BLaER1 (cell line): ENCODE results near the gene NOD1.

ENCODE experiments used
- H3K27ac ChIP-seq: shearing (Covaris generic); formaldehyde crosslinking; 2 replicates; pipeline ENCODE4 v1.8.1; 2022
- H3K27me3 ChIP-seq: shearing (Covaris generic); formaldehyde crosslinking; 2 replicates; pipeline ENCODE4 v1.8.1; 2022
- H3K36me3 ChIP-seq: shearing (Covaris generic); formaldehyde crosslinking; 2 replicates; pipeline ENCODE4 v1.8.1; 2022
- H3K4me1 ChIP-seq: shearing (Covaris generic); formaldehyde crosslinking; 2 replicates; pipeline ENCODE4 v1.8.1; 2022
- H3K4me2 ChIP-seq: shearing (Covaris generic); formaldehyde crosslinking; 2 replicates; pipeline ENCODE4 v1.8.1; 2022
- H3K4me3 ChIP-seq: shearing (Covaris generic); formaldehyde crosslinking; 2 replicates; pipeline ENCODE4 v1.8.1; 2022
- H3K9ac ChIP-seq: shearing (Covaris generic); formaldehyde crosslinking; 2 replicates; pipeline ENCODE4 v1.8.1; 2022
- H3K9me3 ChIP-seq: shearing (Covaris generic); formaldehyde crosslinking; 2 replicates; pipeline ENCODE4 v1.8.1; 2022
- H4K20me1 ChIP-seq: shearing (Covaris generic); formaldehyde crosslinking; 2 replicates; pipeline ENCODE4 v1.8.1; 2022
- Cebpa-rat ChIP-seq: shearing (Covaris generic); IDR thresholded peaks from 2 replicates; pipeline ENCODE4 v1.8.1; 2022

The NOD1 gene

DNA sequence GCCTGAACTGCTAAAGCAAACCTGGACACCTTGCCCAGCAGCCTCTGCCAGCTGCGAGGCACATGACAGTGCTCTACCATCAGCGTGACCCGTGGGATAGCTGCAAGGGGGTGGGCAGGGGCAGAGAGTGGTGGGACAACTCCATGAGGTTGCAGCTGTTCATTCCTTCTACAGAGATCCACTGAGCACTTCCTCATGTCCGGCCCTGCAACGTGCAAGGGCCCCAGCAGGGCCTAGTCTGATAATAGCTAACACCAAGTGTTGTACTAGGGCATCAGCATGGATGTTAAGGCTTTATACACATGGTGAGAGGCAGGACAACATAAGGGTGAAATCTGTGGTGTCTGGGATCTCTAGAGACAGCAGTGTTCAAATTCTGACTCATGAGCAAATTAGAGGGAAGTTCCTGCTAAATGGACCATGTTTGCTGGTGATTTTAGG, 14.3 kb downstream of the NOD1 start:
- H3K27ac ChIP-seq = no peak overlapping the region; the same call in 1 of the 2 replicates
- H3K27me3 ChIP-seq = no peaks in the 10 kb centered on the region
- 0 out of 2 replicates have a peak overlapping the region, but pooled peaks have one; percentile 24 for H3K4me3 ChIP-seq
- peaks cover 96% of the 10 kb centered on the region for H3K4me1 ChIP-seq
- H3K36me3 ChIP-seq = no peaks in the 10 kb centered on the region
- H3K9ac ChIP-seq = peak overlapping the region; percentile 36; the same call in 1 of the 2 replicates
- TF ChIP-seq Cebpa-rat = no peak
- H3K4me2 ChIP-seq = peak overlapping the region; percentile 94
- no peaks in the 10 kb centered on the region for H3K9me3 ChIP-seq
- peaks cover 72% of the 10 kb centered on the region for H4K20me1 ChIP-seq

DNA sequence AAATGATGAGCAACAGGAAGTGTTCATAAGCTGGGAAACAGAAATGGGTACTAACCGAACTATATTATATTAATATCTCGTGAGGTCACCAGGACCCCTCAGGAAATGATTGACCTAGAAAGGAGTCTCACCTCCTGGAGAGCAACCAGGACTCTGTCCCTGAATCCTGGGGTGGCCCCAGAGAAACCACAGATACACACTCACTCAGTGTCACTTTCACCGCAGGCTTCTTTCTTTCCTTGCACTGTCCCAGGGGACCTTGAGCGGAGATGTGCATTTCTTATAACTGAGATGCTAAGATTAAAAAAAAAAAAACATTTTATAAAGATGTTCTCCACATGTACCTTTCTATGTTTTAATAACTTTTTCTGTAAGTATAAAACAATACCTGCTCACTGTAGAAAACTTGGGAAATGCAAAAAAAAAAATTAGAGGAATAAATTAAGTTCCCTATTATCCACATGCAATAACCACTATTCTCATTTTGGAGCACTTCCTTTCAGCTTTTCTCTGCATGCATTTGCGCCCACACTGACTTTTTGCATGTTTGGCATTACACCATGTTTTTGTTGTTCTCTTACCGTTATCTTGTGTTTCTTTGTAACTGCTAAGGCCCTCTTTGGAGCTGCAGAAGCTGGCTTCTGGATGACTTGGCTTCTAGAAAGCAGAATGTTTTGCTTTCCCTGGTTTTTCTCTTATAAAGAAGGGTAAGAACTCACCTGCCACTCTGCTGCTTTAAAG, 15.0 kb downstream of the NOD1 start:
- H3K36me3 ChIP-seq = no peaks in the 10 kb centered on the region
- H3K4me1 ChIP-seq = peaks cover 96% of the 10 kb centered on the region
- peaks cover 71% of the 10 kb centered on the region for H4K20me1 ChIP-seq
- no peak overlapping the region; the same call in 1 of the 2 replicates for H3K27ac ChIP-seq
- peak overlapping the region; percentile 36; the same call in 1 of the 2 replicates for H3K9ac ChIP-seq
- H3K4me2 ChIP-seq = peak overlapping the region; percentile 94
- TF ChIP-seq Cebpa-rat = no peak
- H3K4me3 ChIP-seq = 0 out of 2 replicates have a peak overlapping the region, but pooled peaks have one; percentile 24
- H3K9me3 ChIP-seq = no peaks in the 10 kb centered on the region
- H3K27me3 ChIP-seq = no peaks in the 10 kb centered on the region

DNA sequence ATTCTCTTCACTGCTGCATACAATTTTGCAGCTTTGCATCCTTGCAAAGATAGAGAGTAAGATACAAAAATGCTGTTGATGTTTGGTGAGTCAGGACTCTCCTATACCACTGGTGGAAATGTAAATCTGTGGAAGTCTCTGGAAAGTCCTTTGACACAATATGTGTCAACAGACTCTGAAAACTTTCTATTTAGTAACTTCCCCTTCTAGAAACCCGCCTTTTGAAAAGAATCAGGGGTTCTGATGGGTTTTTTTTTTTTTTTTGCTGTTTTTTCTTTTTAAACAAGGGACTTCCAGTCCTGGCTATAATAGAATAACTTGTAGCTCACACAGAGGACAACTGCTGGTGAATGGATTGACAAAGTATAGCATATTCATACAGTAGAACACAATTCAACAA, 16.4 kb downstream of the NOD1 start:
- peaks cover 87% of the 10 kb centered on the region for H3K4me1 ChIP-seq
- TF ChIP-seq Cebpa-rat = no peak
- no peaks in the 10 kb centered on the region for H3K9me3 ChIP-seq
- peak overlapping the region; percentile 94 for H3K4me2 ChIP-seq
- H3K27me3 ChIP-seq = no peaks in the 10 kb centered on the region
- H3K9ac ChIP-seq = no peak overlapping the region
- no peak overlapping the region for H3K4me3 ChIP-seq
- no peak overlapping the region for H3K27ac ChIP-seq
- H4K20me1 ChIP-seq = peaks cover 71% of the 10 kb centered on the region
- H3K36me3 ChIP-seq = peaks cover 5% of the 10 kb centered on the region; the same call in 1 of the 2 replicates

DNA sequence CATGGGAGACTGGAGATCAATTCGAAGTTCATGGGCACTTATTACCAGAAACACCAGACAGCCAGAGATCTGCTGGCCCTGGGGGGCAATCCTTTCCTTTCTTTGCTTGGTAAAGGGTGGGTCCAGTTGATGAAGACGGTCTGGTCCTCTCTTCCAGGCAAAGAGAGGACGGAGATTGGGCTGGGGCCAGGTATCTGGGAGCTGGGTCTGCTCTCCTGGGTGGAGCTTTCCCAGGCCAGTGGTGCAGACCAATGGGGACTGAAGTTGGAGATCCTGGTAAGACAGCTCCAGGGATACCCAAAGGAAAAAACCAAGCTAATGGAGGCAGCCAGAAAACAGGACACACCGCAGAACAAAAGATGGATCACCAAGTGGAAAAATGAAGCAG, 18.3 kb downstream of the NOD1 start:
- TF ChIP-seq Cebpa-rat = no peak
- Histone ChIP-seq H3K9me3 (no peaks in the 10 kb centered on the region), H3K4me1 (peaks cover 84% of the 10 kb centered on the region), H3K9ac (no peak overlapping the region), H4K20me1 (peaks cover 59% of the 10 kb centered on the region), H3K4me2 (peak overlapping the region; percentile 94), H3K36me3 (peaks cover 23% of the 10 kb centered on the region), H3K27ac (no peak overlapping the region), H3K4me3 (peak overlapping the region; percentile 23), H3K27me3 (no peaks in the 10 kb centered on the region)

DNA sequence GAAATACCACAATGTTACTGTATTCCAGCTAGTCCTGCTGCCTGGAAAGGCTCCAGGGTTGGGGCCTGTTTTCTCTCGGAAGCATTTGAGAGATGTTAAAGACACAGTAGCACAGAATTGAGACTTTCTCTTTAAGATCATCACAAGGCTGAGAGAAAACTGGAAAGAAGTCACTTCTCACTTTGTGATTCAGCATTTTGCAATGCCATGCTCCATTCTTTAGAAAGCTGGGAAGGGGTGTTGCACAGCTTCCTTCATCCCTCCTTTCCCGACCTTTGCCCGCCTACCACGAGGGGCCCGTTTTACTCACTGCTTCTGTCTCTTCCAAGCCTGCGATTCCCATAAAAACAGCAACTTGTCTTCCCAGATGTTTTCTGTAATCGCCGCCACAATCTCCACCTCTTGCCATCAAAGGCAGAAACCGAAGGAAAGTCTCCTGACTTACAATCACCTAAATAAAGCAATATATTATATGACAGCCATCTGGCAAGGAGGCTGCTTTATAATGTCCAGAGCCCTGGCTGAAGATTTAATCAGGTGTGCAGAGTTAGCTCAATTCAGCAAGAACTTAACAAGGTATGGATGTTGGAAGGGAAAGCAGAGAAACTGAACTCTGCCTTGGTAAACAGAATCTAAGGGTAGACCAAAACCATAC, 18.9 kb downstream of the NOD1 start:
- Histone ChIP-seq H3K36me3 (peaks cover 28% of the 10 kb centered on the region), H3K4me3 (0 out of 2 replicates have a peak overlapping the region, but pooled peaks have one; percentile 23), H3K4me2 (peak overlapping the region; percentile 94), H3K4me1 (peaks cover 84% of the 10 kb centered on the region), H3K27me3 (no peaks in the 10 kb centered on the region), H4K20me1 (peaks cover 58% of the 10 kb centered on the region), H3K9me3 (no peaks in the 10 kb centered on the region), H3K9ac (no peak overlapping the region), H3K27ac (no peak overlapping the region)
- TF ChIP-seq Cebpa-rat = no peak

DNA sequence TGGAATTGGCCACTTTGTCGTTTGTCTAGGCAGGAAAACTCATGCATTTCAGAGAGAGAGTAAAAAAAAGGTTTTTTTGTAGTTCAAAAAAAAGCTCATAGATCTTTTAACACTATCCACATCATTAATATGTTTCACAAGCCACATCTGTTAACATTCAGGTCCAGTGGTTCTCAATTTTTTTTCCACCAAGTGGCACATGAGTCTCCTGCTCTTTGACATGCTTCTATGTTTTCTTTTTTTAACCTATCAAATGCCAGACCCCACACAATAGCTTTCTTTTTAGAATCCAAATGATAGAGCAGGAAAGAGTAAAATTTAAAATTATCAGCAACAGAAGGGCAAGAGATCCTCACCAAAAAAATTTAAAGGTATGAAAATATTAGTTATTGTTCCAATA, 20.3 kb downstream of the NOD1 start:
- no peak for TF ChIP-seq Cebpa-rat
- H4K20me1 ChIP-seq = peaks cover 47% of the 10 kb centered on the region
- no peaks in the 10 kb centered on the region for H3K27me3 ChIP-seq
- H3K27ac ChIP-seq = no peak overlapping the region
- H3K4me2 ChIP-seq = no peak overlapping the region
- H3K4me3 ChIP-seq = no peak overlapping the region
- peaks cover 84% of the 10 kb centered on the region for H3K4me1 ChIP-seq
- no peak overlapping the region for H3K9ac ChIP-seq
- peaks cover 29% of the 10 kb centered on the region for H3K36me3 ChIP-seq
- H3K9me3 ChIP-seq = no peaks in the 10 kb centered on the region

DNA sequence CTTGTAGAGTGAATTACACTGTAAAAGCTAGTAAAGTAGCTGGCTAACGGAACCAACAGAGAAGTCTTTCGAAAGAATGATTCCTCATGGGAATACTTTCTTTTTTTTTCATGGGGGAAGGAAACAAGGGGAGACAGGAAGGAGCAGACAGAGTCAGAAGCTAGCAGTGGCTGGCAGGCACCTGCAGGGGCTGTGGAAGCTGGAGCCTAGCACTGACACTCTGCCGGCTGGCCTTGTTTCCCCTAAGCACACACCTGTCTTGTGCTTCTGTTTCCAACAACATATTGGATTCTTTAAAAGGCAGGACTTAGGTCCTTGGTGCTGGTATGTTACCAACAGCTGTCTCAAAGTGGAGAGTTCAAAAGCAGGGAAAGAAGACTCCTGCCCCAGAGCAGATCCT, 24.7 kb downstream of the NOD1 start:
- H3K4me3 ChIP-seq = 0 out of 2 replicates have a peak overlapping the region, but pooled peaks have one; percentile 13
- H3K36me3 ChIP-seq = peaks cover 69% of the 10 kb centered on the region
- peak overlapping the region; percentile 25; the same call in 1 of the 2 replicates for H3K27ac ChIP-seq
- H3K9ac ChIP-seq = peak overlapping the region; percentile 2; the same call in 1 of the 2 replicates
- no peaks in the 10 kb centered on the region for H3K9me3 ChIP-seq
- peak overlapping the region; percentile 69 for H3K4me2 ChIP-seq
- TF ChIP-seq Cebpa-rat = no peak
- peaks cover 62% of the 10 kb centered on the region for H3K4me1 ChIP-seq
- H3K27me3 ChIP-seq = no peaks in the 10 kb centered on the region
- peaks cover 7% of the 10 kb centered on the region; the same call in 1 of the 2 replicates for H4K20me1 ChIP-seq

DNA sequence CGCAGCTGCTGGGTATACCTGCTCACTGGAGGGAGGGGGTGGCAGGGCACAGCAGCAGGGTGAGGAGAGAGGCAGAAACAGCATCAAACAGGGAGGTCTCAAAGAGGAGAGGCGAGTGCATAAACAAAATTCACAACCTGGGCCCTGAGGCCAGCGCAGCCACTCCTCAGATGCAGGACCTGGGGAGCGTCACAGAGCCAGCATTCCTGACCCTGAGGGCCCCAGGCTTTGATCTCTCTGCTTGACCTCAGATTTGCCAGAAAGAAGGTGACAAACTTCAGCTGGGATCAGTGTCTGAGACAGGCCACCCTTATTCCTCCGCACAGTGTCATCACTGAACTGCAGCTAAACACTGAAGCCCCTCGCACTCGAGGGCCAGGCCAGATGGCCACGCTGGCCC, 25.6 kb downstream of the NOD1 start:
- H3K27me3 ChIP-seq = no peaks in the 10 kb centered on the region
- no peak overlapping the region for H3K9ac ChIP-seq
- H3K27ac ChIP-seq = peak overlapping the region; percentile 48; the same call in 1 of the 2 replicates
- H3K36me3 ChIP-seq = peaks cover 76% of the 10 kb centered on the region
- H3K4me1 ChIP-seq = peaks cover 57% of the 10 kb centered on the region
- no peaks in the 10 kb centered on the region for H3K9me3 ChIP-seq
- no peak overlapping the region for H3K4me3 ChIP-seq
- TF ChIP-seq Cebpa-rat = no peak
- peak overlapping the region; percentile 69 for H3K4me2 ChIP-seq
- H4K20me1 ChIP-seq = peaks cover 7% of the 10 kb centered on the region; the same call in 1 of the 2 replicates

DNA sequence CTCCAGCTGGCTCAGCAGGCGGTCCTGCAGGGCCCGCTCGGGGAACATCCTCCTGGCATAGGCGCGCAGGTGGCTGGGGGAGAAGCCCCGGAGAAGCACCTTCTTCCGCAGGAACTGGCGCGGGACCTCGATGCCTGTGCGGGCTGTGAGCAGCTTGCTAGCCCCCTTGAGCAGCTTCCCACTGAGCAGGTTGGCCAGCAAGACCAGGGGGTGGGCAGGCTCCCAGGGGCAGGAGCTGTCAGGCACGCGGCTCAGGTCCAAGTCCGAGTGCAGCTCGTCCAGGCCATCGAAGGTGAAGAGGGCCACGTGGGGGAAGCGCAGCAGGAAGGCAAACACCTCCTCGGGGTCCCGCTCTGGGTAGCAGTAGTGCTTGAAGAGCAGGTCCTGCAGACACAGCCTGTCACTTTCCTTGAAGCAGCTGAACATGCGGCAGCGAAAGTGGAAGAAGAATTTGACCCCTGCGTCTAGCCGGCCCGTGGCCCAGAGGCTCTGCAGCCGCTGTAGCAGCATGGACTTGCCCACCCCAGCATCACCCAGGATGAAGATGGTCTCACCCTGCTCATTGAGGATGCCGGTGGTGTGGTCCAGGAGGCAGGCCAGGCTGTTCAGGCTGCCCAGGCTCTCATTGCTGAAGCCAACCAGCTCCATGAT, 26.2 kb downstream of the NOD1 start:
- no peaks in the 10 kb centered on the region for H3K9me3 ChIP-seq
- H3K4me1 ChIP-seq = peaks cover 57% of the 10 kb centered on the region
- peaks cover 78% of the 10 kb centered on the region for H3K36me3 ChIP-seq
- no peaks in the 10 kb centered on the region for H3K27me3 ChIP-seq
- H3K9ac ChIP-seq = no peak overlapping the region
- no peak for TF ChIP-seq Cebpa-rat
- H3K4me3 ChIP-seq = no peak overlapping the region
- no peak overlapping the region; the same call in 1 of the 2 replicates for H3K27ac ChIP-seq
- H3K4me2 ChIP-seq = no peak overlapping the region
- H4K20me1 ChIP-seq = peaks cover 7% of the 10 kb centered on the region; the same call in 1 of the 2 replicates
